ENCODE data around the gene DGAT2L6.
"Not testable (repeated sequence)": the region's sequence is repeated elsewhere in the genome, so short reads cannot be mapped to it uniquely, and the experiment has no call there.

Gene DGAT2L6

GRCh38 chrX:70201732-70202131, 24.4 kb downstream of the DGAT2L6 start:
- DNase-seq (ENCODE audit: low read depth), result no peak

DNA sequence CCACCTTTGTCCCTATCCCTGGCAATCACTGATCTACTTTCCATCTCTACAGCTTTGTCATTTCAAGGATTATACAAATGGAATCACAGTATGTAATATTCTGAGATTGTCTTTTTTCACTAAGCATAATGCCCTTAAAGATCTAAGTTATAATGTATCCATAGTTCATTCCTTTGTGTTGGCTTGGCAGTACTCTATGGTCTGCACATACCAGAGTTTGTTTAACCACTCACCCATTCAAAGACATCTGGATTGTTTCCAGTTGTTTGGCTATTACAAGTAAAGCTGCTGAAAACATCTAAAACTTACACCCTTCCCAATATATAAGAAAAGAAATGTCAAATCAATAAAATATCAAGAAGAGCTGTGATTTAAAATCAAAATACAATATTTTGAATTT, 31.2 kb downstream of the DGAT2L6 start:
- DNase-seq (ENCODE audit: low read depth), result no peak

DNA sequence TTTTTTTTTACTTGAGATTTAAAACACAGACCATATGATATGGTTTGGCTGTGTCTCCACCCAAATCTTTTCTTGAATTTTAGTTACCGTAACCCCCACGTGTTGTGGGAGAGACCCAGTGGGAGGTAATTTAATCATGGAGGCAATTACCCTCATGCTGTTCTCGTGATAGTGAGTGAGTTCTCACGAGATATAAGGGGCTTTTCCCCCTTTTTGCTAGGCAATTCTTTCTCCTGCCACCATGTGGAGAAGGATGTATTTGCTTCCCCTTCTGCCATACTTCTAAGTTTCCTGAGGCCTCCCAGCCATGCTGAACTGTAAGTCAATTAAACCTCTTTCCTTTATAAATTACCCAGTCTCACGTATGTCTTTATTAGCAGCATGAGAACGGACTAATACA, 32.3 kb downstream of the DGAT2L6 start:
- not testable (repeated sequence) for DNase-seq (ENCODE audit: low read depth)

- DNase-seq (ENCODE audit: low read depth), result no peak
Measured at GRCh38 chrX:70219938-70220764, 42.9 kb downstream of the DGAT2L6 start.

DNA sequence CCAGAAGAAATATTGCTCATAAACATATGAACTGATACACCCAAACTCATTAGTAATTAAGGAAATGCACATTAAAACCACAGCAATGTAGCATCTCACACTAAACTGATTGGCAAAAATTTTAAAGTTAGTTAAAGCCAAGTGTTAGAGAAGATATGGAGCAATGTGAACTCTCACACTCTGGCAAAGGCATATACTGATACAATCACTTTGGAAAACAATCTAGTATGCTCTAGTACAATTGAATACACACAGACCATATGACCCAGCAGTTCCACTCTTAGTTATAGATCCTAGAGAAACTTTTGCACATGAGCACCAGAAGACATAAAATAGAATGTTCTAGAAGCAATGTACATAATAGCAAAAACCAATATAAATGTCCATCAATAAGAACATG, 48.8 kb downstream of the DGAT2L6 start:
- DNase-seq (ENCODE audit: low read depth), result no peak

DNA sequence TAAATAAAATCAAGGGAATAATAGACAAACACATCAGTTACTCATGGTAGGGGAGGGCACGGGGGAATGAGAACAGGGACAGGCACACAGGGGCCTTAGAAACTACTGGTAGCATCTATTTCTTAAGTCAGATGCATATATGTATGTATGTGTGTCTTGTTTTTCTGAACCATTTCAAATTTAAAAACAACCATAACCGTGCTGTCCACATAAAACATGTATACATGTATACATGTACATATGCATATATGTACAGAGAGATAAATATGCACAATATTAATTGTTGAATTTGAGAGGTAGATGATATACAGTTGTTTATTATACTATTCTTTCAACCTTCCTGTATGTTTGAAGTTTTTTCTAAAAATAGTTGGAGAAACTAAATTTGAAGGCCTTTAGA, 49.4 kb downstream of the DGAT2L6 start:
- DNase-seq (ENCODE audit: low read depth), result no peak

DNA sequence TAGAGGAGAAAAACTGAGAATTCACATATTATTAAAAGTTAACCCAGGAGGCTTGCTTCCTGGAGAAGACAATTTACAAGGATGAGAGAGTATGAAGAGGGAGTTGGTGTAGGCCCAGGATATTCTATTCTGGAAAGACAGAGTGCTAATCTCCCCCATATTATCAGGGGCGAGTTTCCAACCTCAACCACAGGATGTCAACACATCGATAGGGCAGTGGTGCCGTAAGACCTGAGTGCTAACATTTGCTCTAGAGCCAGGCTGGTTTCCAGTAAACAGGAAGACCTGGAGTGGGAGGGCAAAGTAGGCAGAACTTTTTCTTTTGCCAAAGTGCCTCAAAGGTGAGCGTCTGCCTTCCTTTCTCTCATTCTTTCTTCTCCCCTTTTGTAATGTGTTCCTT, 54.4 kb downstream of the DGAT2L6 start:
- DNase-seq (ENCODE audit: low read depth), result no peak

- no peak for DNase-seq (ENCODE audit: low read depth)
Measured at GRCh38 chrX:70234355-70234754, 57.1 kb downstream of the DGAT2L6 start, which contains the start of gene AWAT1. Gene AWAT1 (plus strand): TSS chrX:70234655. CDS start chrX:70234696, 41 bp downstream.

GRCh38 chrX:70240751-70241150, 63.5 kb downstream of the DGAT2L6 start:
- no peak for DNase-seq (ENCODE audit: low read depth)

- DNase-seq (ENCODE audit: low read depth), result no peak
Measured at GRCh38 chrX:70241501-70241900, 64.2 kb downstream of the DGAT2L6 start.

- not testable (repeated sequence) for DNase-seq (ENCODE audit: low read depth)
Measured at GRCh38 chrX:70243601-70244000, 66.3 kb downstream of the DGAT2L6 start.

DNA sequence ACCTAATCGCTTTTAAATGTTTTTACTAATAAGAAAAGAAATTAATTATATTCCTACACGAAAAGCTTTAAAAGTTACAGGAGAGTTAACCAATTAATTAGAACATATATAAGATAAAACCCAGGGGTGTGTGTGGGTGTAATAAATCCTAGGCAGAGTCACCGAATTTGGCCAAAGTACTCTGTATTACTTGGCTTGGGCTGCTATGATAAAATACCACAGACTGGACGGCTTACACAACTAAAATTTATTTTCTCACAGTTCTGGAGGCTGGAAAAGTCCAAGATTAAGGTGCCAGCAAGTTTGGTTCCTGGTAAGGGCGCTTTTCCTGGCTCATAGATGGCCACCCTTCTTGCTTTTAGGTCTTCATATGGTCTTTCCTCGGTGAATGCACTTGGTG, 67.6 kb downstream of the DGAT2L6 start:
- DNase-seq (ENCODE audit: low read depth), result no peak

DNA sequence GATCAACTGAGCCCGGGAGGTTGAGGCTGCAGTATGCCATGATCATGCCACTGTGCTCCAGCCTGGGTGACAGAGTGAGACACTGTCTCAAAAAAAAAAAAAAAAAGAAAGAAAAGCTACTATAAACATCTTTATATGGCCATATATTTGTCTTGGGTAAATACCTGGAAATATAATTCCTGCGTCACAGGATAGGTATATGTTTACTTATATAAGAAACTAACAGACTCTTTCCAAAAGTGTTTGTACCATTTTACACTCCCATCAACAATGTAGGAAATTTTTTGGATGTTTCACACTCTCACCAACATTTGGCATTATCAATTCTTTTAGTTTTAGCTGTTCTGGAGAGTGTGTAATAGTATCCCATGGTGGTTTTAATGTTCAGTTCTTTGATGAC, 70.0 kb downstream of the DGAT2L6 start:
- no peak for DNase-seq (ENCODE audit: low read depth)

- DNase-seq (ENCODE audit: low read depth), result no peak
Measured at GRCh38 chrX:70252491-70252890, 75.2 kb downstream of the DGAT2L6 start.

DNA sequence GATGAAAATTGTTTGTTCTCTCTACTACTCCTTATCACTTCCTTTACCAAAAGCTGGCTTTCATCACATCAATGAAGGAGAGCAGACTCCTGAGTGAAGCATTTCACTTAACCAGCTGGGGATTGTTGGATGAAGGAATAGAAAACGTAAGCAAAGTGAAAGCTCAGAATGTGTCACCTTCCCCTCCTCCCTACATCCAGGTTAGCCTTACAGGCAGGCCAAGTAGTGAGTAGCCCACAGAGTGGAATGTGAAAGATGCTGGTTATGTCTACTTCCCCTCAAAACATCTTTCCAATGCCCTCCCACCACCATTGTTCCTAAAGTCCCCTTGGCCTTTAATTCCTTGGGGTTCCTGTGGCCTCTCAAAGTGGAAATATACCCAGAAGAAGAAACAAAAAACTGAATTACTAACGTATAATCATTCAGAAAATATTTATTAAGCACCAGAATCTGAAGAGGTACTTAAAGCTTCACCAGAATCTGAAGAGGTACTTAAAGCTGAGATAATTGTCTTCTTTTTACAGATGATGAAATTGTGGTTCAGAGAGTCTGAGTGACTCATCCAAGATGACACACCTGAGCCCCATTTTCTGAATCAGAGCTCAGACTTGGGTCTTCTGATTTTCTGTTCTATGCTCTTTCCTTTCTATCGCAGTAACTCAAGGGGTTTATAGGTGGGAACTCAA, 76.2 kb downstream of the DGAT2L6 start:
- DNase-seq (ENCODE audit: low read depth), result no peak

DNA sequence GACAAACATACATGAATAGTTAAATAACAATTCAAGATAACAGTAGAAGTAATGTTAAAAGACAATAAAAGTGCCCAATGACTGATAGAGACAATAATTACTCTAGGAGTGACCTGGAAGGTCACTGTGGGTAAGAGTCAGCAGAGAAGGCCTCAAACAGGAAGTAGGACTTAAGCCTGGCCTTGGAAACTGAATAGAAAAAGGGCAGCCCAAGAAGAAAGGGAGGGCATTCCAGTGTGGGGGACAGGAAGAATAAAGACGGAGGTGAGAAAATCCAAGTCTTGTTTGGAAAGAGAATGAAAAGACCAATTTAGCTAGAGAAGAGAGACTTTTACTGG, 76.7 kb downstream of the DGAT2L6 start:
- no peak for DNase-seq (ENCODE audit: low read depth)

GRCh38 chrX:70254909-70255308, 77.6 kb downstream of the DGAT2L6 start:
- DNase-seq (ENCODE audit: low read depth), result no peak

Measured in activated T-cell treated with anti-CD3 and anti-CD28 coated beads for 24 hours (primary cell).